Fibroblast of skin of left biceps (primary cell): ENCODE data around the gene IGSF21.

Experiments used
- DNase-seq, 2 experiments: peaks; one replicate each; pipeline ENCODE4 v3.0.0-alpha.2; 2013; ENCODE audit warnings: low read depth in 2 of 2

The IGSF21 gene

DNA sequence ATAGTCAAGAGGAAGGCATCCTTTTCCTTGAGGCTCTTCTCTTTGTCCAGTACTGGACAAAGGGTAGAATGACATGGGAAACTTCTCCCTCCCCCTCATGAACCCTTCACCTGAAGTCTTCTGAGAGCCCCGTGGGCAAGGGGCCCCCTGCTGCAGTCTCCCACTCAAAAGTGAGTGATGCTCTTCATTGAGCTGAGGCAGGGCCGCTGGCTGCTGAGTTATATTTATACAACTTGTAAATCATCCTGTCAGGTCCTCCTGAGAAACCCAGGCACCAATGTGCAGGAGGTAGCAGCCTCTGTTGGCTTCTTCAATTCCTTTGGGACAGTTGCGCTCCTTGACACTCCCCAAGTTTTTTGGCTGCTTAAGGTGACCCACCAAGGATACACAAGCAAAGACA is 150.2 kb downstream of the IGSF21 start:
- DNase-seq = no peak

DNA sequence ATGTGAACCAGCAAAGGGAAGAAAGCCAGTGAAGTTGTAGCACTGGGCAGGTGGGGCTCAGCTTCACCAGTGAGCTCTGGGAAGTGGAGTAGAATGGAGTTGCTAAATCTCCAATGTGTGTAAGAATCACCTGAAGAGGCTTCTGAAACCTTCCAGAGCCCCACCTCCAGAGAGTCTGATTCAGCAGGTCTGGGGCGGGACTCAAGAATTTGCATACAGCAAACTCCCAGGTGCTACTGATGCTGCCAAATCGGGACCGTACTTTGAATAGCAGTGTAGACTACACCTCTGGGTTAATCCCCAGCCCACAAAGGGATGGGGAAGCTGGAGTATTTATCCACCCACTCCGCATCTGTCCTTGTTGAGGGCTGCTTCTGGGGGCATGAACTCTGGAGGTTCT is 154.3 kb downstream of the IGSF21 start:
- DNase-seq = no peak

DNA sequence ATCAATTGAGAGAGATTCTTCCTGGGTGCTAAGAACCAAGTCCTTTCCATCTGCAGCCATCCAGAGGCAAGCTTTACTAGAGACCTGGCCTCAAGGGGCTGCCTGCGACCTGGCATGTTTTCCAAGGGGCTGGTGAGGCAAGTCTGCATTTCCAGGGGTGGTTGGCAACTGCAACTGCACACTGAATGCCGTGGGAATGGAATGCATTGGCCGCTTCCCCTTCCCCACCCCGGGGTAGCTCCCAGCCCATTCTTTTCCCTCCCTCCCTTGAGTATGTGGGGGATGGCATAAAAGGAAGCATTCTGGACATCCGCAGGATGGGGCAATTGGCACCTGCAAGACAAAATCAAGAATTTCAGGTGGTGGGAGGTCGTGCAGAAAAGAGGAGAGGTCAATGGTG is 155.1 kb downstream of the IGSF21 start:
- DNase-seq = no peak

DNA sequence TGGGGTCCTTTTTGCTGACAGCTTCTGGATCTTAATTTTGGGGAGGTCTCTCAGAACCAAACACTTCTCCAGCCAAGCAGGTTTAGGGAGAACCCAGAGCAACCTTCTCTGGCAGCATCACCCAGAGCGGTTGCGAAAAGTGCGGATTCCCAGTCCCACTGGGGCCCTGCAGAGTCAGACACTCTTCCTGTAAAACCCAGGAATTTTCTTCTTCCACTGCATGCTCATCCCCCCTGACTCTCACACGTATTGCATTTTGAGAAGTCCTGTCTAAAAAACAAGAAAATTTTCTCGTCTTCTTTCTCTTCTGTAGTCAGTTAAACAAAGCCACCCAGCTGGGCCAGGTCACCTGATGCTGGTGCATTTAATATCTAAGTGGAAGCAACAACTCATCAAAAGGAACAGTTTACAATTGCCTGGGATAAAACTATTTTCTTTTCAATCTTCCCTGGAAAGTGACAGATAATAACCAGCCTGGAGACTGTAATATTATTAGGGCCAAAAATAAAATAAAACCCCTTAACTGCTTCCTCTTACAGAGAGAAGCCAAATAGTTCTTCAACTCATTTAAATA is 156.0 kb downstream of the IGSF21 start:
- no peak for DNase-seq

GRCh38 chr1:18264450-18265039 is 156.9 kb downstream of the IGSF21 start:
- no peak for DNase-seq

- DNase-seq = no peak
Measured at GRCh38 chr1:18265641-18266040, 158.0 kb downstream of the IGSF21 start.

DNA sequence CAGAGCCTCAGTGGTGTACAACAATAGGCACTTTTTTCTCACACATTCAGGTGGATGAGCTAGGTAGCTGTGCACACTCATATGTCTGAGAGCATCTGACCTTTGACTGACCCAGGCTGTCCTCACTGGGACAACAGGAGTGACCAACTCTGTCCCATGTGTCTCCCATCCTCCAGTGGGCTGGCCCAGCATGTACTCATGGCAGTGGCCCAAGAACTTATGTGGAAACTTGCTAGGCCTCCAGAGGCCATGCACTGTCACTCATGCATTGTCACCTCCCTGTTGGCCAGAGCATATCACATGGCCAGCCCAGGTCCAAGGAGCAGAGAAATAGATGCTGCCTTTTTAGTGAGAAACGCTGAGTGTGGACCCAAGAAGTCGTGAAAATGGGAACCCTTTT is 158.8 kb downstream of the IGSF21 start:
- DNase-seq = no peak

DNA sequence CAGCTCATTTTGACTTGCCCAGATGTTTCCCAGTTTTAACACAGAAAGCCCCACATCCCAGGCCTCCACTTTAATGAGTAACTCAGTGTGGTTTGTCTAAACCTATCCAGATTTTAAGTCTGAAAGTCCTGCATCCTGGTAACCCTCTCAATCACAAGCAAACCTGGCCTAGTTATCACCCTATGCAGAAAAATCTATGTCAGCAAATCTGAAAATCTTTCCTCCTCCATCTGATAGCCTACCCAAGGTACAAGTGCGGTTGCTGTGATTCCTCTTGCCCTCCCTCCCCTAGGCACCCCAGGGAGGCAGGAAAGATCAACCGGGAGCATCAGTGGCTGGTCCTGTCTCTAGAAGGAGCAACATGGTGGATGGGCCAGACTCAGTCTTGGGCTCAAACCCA is 163.7 kb downstream of the IGSF21 start:
- no peak for DNase-seq

- no peak for DNase-seq
Measured at GRCh38 chr1:18278946-18279345, 171.3 kb downstream of the IGSF21 start.

- DNase-seq = no peak
Measured at GRCh38 chr1:18279351-18280074, 171.9 kb downstream of the IGSF21 start.

- no peak for DNase-seq
Measured at GRCh38 chr1:18280956-18281355, 173.4 kb downstream of the IGSF21 start.

GRCh38 chr1:18282851-18283600 is 175.4 kb downstream of the IGSF21 start:
- no peak for DNase-seq

- no peak for DNase-seq
Measured at GRCh38 chr1:18283601-18284385, 176.2 kb downstream of the IGSF21 start.

DNA sequence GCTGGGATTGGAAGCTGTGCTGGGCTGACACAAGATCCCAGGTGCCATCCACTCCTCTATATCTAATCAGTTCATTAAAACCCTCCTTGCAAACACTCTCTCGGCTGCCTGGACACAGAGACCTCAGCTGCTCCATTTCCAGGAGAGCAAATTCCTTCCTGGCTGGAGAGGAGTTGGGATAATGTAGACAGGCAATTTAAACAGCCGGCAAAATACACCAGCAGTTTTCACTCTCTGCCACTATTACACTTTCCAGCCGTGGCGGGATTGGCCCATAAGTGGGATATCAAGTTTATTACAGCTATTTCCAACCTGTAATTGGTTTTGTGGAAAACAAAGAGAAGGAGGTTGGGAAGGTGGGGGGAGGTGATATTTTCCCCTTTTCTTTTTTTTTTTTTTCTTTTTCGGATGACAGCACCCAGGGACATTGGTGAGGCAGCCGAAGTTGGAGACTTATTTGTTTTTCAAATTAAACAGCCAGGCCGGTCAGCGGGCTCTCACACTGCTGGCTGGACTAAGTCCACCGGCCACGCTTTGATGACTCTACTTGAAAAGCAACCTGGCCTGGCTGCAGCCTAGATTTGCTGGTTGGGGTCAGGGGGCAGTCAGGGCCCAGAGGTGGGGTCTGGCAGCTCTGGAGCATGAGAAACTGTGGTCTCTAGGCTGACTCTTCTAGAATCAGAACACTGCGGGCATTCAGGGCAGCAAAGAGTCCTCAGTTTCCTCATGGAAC is 177.4 kb downstream of the IGSF21 start:
- no peak for DNase-seq

GRCh38 chr1:18285538-18285924 is 177.9 kb downstream of the IGSF21 start:
- DNase-seq = no peak

GRCh38 chr1:18288722-18289121 is 181.1 kb downstream of the IGSF21 start:
- no peak for DNase-seq

- DNase-seq = no peak
Measured at GRCh38 chr1:18289597-18289996, 182.0 kb downstream of the IGSF21 start.

DNA sequence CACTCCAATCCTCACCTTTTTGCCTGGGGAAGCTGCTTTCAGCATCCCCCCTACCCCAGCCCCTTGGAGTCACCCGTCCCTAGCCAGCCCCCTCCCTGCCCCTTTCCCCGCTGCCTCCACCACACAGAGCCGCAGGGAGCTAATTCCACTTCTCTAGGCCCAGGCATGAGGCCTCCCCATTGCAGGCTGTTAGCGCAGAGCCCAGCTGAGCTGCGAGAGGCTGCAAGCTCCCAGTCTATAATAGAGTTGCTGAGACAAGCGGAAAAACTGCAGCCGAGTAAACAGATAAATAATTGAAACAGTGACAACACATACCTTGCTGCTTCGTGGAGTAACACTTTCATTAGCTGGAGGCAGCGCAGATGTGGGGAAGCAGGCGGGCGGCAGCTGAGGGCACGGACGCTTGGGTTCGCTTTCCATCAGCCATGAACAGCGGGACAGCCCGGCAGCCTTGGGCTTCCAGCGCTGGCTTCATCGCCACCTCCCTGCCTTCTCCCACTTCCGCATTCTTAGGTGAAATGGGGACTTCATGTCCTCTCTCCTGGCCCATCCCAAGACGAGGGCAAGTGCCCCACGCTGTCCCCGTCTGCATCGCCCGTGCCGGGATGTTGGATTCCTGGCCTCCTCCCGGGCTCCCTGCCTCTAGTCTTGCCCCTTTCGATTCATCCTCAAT is 183.3 kb downstream of the IGSF21 start:
- no peak for DNase-seq

DNA sequence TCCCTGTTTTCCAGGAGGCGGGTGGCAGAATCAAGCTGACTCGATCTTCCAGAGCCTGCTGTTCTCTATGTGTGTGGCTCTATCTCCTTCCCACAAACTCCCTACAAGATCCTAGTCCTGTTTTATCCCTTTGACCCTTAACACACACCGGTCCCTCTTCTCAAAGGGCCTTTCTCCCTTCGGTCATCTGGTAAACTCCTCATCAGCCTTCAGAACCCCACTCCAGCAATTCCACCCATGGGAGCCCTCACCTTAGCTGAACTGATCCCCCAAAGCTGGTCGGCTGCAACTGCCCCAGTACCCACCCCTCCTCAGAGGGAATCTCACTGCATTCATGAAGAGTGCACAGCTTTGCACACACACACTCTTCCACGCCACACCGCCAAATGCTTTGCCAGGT is 184.9 kb downstream of the IGSF21 start:
- DNase-seq = no peak

- no peak for DNase-seq
Measured at GRCh38 chr1:18293291-18293690, 185.7 kb downstream of the IGSF21 start.
